GM12874 (cell line): ENCODE measurements around the gene SETBP1.

Source experiments
- CTCF ChIP-seq: IDR thresholded peaks from 2 replicates; pipeline ENCODE4 v1.5.1; 2011; ENCODE audit warnings: low read depth, mild to moderate bottlenecking, control low read depth, low read length, moderate library complexity; ENCODE audit not compliant: insufficient read depth

SETBP1 gene

GRCh38 chr18:44698518-44698917 lies 17.8 kb downstream of the SETBP1 start:
- no peak for TF ChIP-seq CTCF

- no peak for TF ChIP-seq CTCF
These were observed 19.0 kb downstream of the SETBP1 start for GRCh38 chr18:44699572-44700261.

- no peak for TF ChIP-seq CTCF
These were observed 20.0 kb downstream of the SETBP1 start for GRCh38 chr18:44700652-44701051.

GRCh38 chr18:44701227-44701626 lies 20.5 kb downstream of the SETBP1 start:
- TF ChIP-seq CTCF = no peak

- TF ChIP-seq CTCF = no peak
These were observed 21.9 kb downstream of the SETBP1 start for GRCh38 chr18:44702594-44702993.

GRCh38 chr18:44704135-44704789 lies 23.6 kb downstream of the SETBP1 start:
- no peak for TF ChIP-seq CTCF

GRCh38 chr18:44705075-44705675 lies 24.5 kb downstream of the SETBP1 start:
- TF ChIP-seq CTCF = no peak
